K562 (cell line): ENCODE measurements around the gene ACTR1B. TPM values are rescaled to one million over a fixed set of nuclear protein-coding genes. Genes with fewer than 3 reads are reported as not detected.

Experiments used
- ATF6 ChIP-seq: sonication (generic); formaldehyde crosslinking; IDR thresholded peaks from 2 replicates; pipeline ENCODE4 v1.4.0; 2020; ENCODE audit warnings: mild to moderate bottlenecking, missing genetic modification reagents
- BCLAF1 ChIP-seq, 2 experiments: fragments of 450-650 bp in 1 of 2; IDR thresholded peaks; 2 replicates each; pipeline ENCODE4 v1.6.1; 2011 to 2017; ENCODE audit warnings: low read depth in 2 of 2, antibody characterized with exemption in 1 of 2, borderline replicate concordance in 1 of 2, low read length in 1 of 2, mild to moderate bottlenecking in 1 of 2, mixed read lengths in 1 of 2; ENCODE audit not compliant: control insufficient read depth in 1 of 2
- CSDE1 ChIP-seq, 2 experiments: fragments of 450-650 bp; IDR thresholded peaks; 2 replicates each; pipeline ENCODE4 v1.6.1; 2016; ENCODE audit warnings: mild to moderate bottlenecking in 1 of 2
- ETV5 ChIP-seq: sonication (generic); formaldehyde crosslinking; IDR thresholded peaks from 2 replicates; pipeline ENCODE4 v1.4.0; 2020; ENCODE audit warnings: low read depth, mild to moderate bottlenecking, missing genetic modification reagents
- HSF4 ChIP-seq: fragments of 250-450 bp; sonication (Bioruptor Pico); IDR thresholded peaks from 2 replicates; pipeline ENCODE4 v2.1.2; 2022; ENCODE audit warnings: mild to moderate bottlenecking, moderate library complexity, borderline replicate concordance
- MAFG ChIP-seq: fragments of 450-650 bp; conservative IDR thresholded peaks from 2 replicates; pipeline ENCODE4 v1.6.1; 2016; ENCODE audit warnings: missing genetic modification characterization, missing compliant biosample characterization
- POLR2G ChIP-seq: fragments of 200-400 bp; formaldehyde crosslinking; IDR thresholded peaks from 2 replicates; pipeline ENCODE4 v1.6.1; 2017; ENCODE audit warnings: low read depth, mild to moderate bottlenecking, antibody characterized with exemption, low read length, moderate library complexity
- RCOR1 ChIP-seq, 2 experiments: IDR thresholded peaks; 2 replicates each; pipeline ENCODE4 v1.6.1; 2012; ENCODE audit warnings: low read depth in 2 of 2, low read length in 2 of 2, borderline replicate concordance in 1 of 2, improper control_type of control experiment in 1 of 2
- REST ChIP-seq, 2 experiments: fragments of 450-650 bp; formaldehyde crosslinking in 1 of 2; IDR thresholded peaks; 2 replicates each; pipeline versions ENCODE4 v1.4.0 to v1.6.1; 2014 to 2020; ENCODE audit warnings: mild to moderate bottlenecking in 2 of 2, borderline replicate concordance in 1 of 2, low read depth in 1 of 2
- RFX1 ChIP-seq: fragments of 450-650 bp; IDR thresholded peaks from 2 replicates; pipeline ENCODE4 v1.6.1; 2016; ENCODE audit warnings: mild to moderate bottlenecking, moderate library complexity
- SOX6 ChIP-seq: fragments of 450-650 bp; IDR thresholded peaks from 2 replicates; pipeline ENCODE4 v1.6.1; 2014; ENCODE audit warnings: mild to moderate bottlenecking
- ZFX ChIP-seq: sonication (generic); formaldehyde crosslinking; IDR thresholded peaks from 2 replicates; pipeline ENCODE4 v1.8.0; 2022; ENCODE audit warnings: mild to moderate bottlenecking, missing genetic modification reagents, moderate library complexity
- ZNF143 ChIP-seq: sonication (generic); formaldehyde crosslinking; IDR thresholded peaks from 2 replicates; pipeline ENCODE4 v1.9.0; 2022; ENCODE audit warnings: mild to moderate bottlenecking, missing genetic modification reagents
- ZNF436 ChIP-seq: fragments of 250-450, 450-650 bp; sonication (Bioruptor Pico); formaldehyde crosslinking; IDR thresholded peaks from 2 replicates; pipeline ENCODE4 v1.7.0; 2020; ENCODE audit warnings: mild to moderate bottlenecking
- ZNF583 ChIP-seq: fragments of 250-450 bp; sonication (Bioruptor Pico); IDR thresholded peaks from 2 replicates; pipeline ENCODE4 v1.4.0; 2020
- ZNF766 ChIP-seq: fragments of 200-800 bp; sonication (Bioruptor generic); conservative IDR thresholded peaks from 2 replicates; pipeline ENCODE4 v1.6.1; 2016; ENCODE audit warnings: missing genetic modification characterization, missing compliant biosample characterization
- polyA plus RNA-seq, 8 experiments: library from polyadenylated mRNA; depleted of rRNA in 4 of 8; stranded (reverse) in 5 of 8; unstranded in 3 of 8; fragments of >200 nt; fragmentation: Nextera tagmentation in 2 of 8; fragmentation: Illumina TruSeq in 1 of 8; extraction: Ambion mirVana in 2 of 8; extraction: Trizol in 1 of 8; gene quantifications; 2 replicates each; pipeline versions ENCODE4 v1.2.1 to v1.2.3, GENCODE V29; 2011 to 2014; ENCODE audit warnings: inconsistent platforms in 1 of 8, missing spikeins in 1 of 8
- total RNA-seq, 7 experiments: library from RNA; depleted of rRNA in 6 of 7; stranded (reverse); fragments of >200 nt in 6 of 7; fragmentation: Illumina TruSeq in 2 of 7; extraction: Trizol in 2 of 7; gene quantifications; 2 replicates each; pipeline versions ENCODE4 v1.2.1 to v1.2.3, GENCODE V29; 2011 to 2021; ENCODE audit warnings: low replicate concordance in 1 of 7

Gene ACTR1B
- total and polyA plus RNA-seq, 9 of the 15 experiments (the other 6 are each of a cell fraction or from before 2014, with no cell fraction given): 0.49 to 42.3 (median 22.5) TPM

- 0 out of 2 replicates have a peak, but pooled peaks have one; percentile 36 for TF ChIP-seq SOX6
- no peak for TF ChIP-seq POLR2G
- no peak for TF ChIP-seq ETV5 (CRISPR knock-in tag)
- no peak for TF ChIP-seq MAFG (tag)
- TF ChIP-seq BCLAF1 (IDR thresholded peaks at IDR 0.05; ENCODE audit: borderline replicate concordance in 1 of 2, control insufficient read depth in 1 of 2, low read depth in 2 of 2, low read length in 1 of 2): no peak
- TF ChIP-seq ATF6 (CRISPR knock-in tag): no peak
- peak; percentile 89 for TF ChIP-seq ZNF766 (CRISPR knock-in tag)
- TF ChIP-seq ZNF436: no peak
- peak; percentile 41 for TF ChIP-seq ZFX
- no peak for TF ChIP-seq ZNF583
- TF ChIP-seq REST (IDR thresholded peaks at IDR 0.05; ENCODE audit: borderline replicate concordance): no peak
- TF ChIP-seq REST (CRISPR knock-in tag; IDR thresholded peaks at IDR 0.05; ENCODE audit: low read depth): no peak
- no peak for TF ChIP-seq CSDE1 (IDR thresholded peaks at IDR 0.05)
- no peak for TF ChIP-seq RCOR1 (IDR thresholded peaks at IDR 0.05; ENCODE audit: borderline replicate concordance in 1 of 2, low read depth in 2 of 2, low read length in 2 of 2)
- peak; percentile 24; the same call in 1 of the 2 replicates for TF ChIP-seq RFX1
- no peak for TF ChIP-seq HSF4
- TF ChIP-seq ZNF143: no peak
Observed at GRCh38 chr2:97673915-97674283, 10.1 kb upstream of the ACTR1B start (continued).
